HCT116 (cell line): ENCODE data around the gene ILDR2.

Experiments
- CBX3 ChIP-seq: IDR thresholded peaks from 2 replicates; pipeline ENCODE4 v1.6.1; 2012; ENCODE audit warnings: low read depth
- CTCF ChIP-seq, 3 experiments: fragments of 200-600 bp in 1 of 3; sonication (generic) in 1 of 3; IDR thresholded peaks in 2 of 3; conservative IDR thresholded peaks in 1 of 3; 2 replicates each; pipeline ENCODE4 v1.5.1; 2012 to 2017; ENCODE audit warnings: low read depth in 2 of 3, low read length in 2 of 3, antibody characterized with exemption in 1 of 3, borderline replicate concordance in 1 of 3, control low read depth in 1 of 3, mild to moderate bottlenecking in 1 of 3, mixed read lengths in 1 of 3, mixed run types in 1 of 3, moderate library complexity in 1 of 3; ENCODE audit not compliant: insufficient read depth in 1 of 3
- EZH2 ChIP-seq: fragments of 200-600 bp; sonication (generic); IDR thresholded peaks from 2 replicates; pipeline ENCODE4 v1.6.1; 2017; ENCODE audit warnings: antibody characterized with exemption, mixed run types
- JUND ChIP-seq: IDR thresholded peaks from 2 replicates; pipeline ENCODE4 v1.6.1; 2012
- MAX ChIP-seq: IDR thresholded peaks from 2 replicates; pipeline ENCODE4 v1.6.1; 2012
- POLR2A ChIP-seq: IDR thresholded peaks from 2 replicates; pipeline ENCODE4 v1.7.0; 2011; ENCODE audit warnings: borderline replicate concordance; ENCODE audit not compliant: insufficient read depth, insufficient read length; ENCODE audit errors: extremely low read depth
- RAD21 ChIP-seq: IDR thresholded peaks from 2 replicates; pipeline ENCODE4 v1.6.1; 2012; ENCODE audit warnings: low read depth, mild to moderate bottlenecking
- SP1 ChIP-seq: IDR thresholded peaks from 2 replicates; pipeline ENCODE4 v1.6.1; 2012; ENCODE audit warnings: low read depth
- SRF ChIP-seq: IDR thresholded peaks from 2 replicates; pipeline ENCODE4 v1.6.1; 2012; ENCODE audit warnings: low read depth
- TCF7L2 ChIP-seq: IDR thresholded peaks from 2 replicates; pipeline ENCODE4 v1.7.0; 2011; ENCODE audit warnings: borderline replicate concordance, inconsistent platforms; ENCODE audit not compliant: insufficient read depth, insufficient read length; ENCODE audit errors: extremely low read depth
- YY1 ChIP-seq: IDR thresholded peaks from 2 replicates; pipeline ENCODE4 v1.6.1; 2011; ENCODE audit warnings: low read length, low read depth, moderate library complexity, mild to moderate bottlenecking; ENCODE audit not compliant: insufficient replicate concordance; ENCODE audit errors: extremely low read depth
- ZBTB33 ChIP-seq: IDR thresholded peaks from 2 replicates; pipeline ENCODE4 v1.6.1; 2011; ENCODE audit warnings: mild to moderate bottlenecking, low read length, moderate library complexity; ENCODE audit not compliant: insufficient replicate concordance; ENCODE audit errors: extremely low read depth

- TF ChIP-seq CTCF (IDR thresholded peaks at IDR 0.05 in 2 of 3, conservative IDR thresholded peaks at IDR 0.05 in 1 of 3; ENCODE audit: borderline replicate concordance in 1 of 3, insufficient read depth in 1 of 3, low read depth in 2 of 3, low read length in 2 of 3) (no peak), YY1 (no peak), JUND (no peak), POLR2A (no peak), SRF (no peak), RAD21 (no peak), ZBTB33 (no peak), CBX3 (no peak), SP1 (no peak), MAX (no peak), EZH2 (no peak), TCF7L2 (no peak)
Observed at GRCh38 chr1:166937962-166938361, 37.4 kb downstream of the ILDR2 start.
